HG03045 (cell line): Measurements from ENCODE around the gene PDIA5.

Experiments
- ATAC-seq: cut with Tn5 transposase; IDR thresholded peaks from one replicate; pipeline ENCODE4 v1.9.1; 2021; ENCODE audit warnings: mild to moderate bottlenecking, moderate library complexity; ENCODE audit not compliant: unreplicated experiment

Gene PDIA5

GRCh38 chr3:123070510-123070909, 3.7 kb downstream of the PDIA5 start:
- ATAC-seq, result no peak

- no peak for ATAC-seq
Measured at GRCh38 chr3:123071146-123071545, 4.3 kb downstream of the PDIA5 start.

GRCh38 chr3:123071581-123071980, 4.8 kb downstream of the PDIA5 start:
- no peak for ATAC-seq

- no peak for ATAC-seq
Measured at GRCh38 chr3:123072152-123072551, 5.3 kb downstream of the PDIA5 start.

- ATAC-seq, result no peak
Measured at GRCh38 chr3:123072564-123072963, 5.7 kb downstream of the PDIA5 start.

- ATAC-seq, result no peak
Measured at GRCh38 chr3:123075359-123075758, 8.5 kb downstream of the PDIA5 start.

- ATAC-seq, result no peak
Measured at GRCh38 chr3:123076112-123076495, 9.3 kb downstream of the PDIA5 start.

- ATAC-seq, result no peak
Measured at GRCh38 chr3:123076496-123077418, 9.9 kb downstream of the PDIA5 start.

- no peak for ATAC-seq
Measured at GRCh38 chr3:123078101-123078500, 11.3 kb downstream of the PDIA5 start.

- no peak for ATAC-seq
Measured at GRCh38 chr3:123080864-123081562, 14.2 kb downstream of the PDIA5 start.

GRCh38 chr3:123081718-123082369, 15.0 kb downstream of the PDIA5 start:
- no peak for ATAC-seq

- ATAC-seq, result no peak
Measured at GRCh38 chr3:123082370-123083065, 15.7 kb downstream of the PDIA5 start.

GRCh38 chr3:123083383-123084124, 16.7 kb downstream of the PDIA5 start:
- ATAC-seq, result no peak

GRCh38 chr3:123084192-123084591, 17.4 kb downstream of the PDIA5 start:
- no peak for ATAC-seq

- ATAC-seq, result no peak
Measured at GRCh38 chr3:123084738-123085237, 18.0 kb downstream of the PDIA5 start.

GRCh38 chr3:123085293-123085931, 18.6 kb downstream of the PDIA5 start:
- no peak for ATAC-seq

GRCh38 chr3:123085932-123086627, 19.3 kb downstream of the PDIA5 start:
- no peak for ATAC-seq

GRCh38 chr3:123088387-123088786, 21.6 kb downstream of the PDIA5 start:
- no peak for ATAC-seq
